GM12874 (cell line): Measurements from ENCODE around the gene UBL4A.

Experiments used
- CTCF ChIP-seq: IDR thresholded peaks from 2 replicates; pipeline ENCODE4 v1.5.1; 2011; ENCODE audit warnings: low read depth, mild to moderate bottlenecking, control low read depth, low read length, moderate library complexity; ENCODE audit not compliant: insufficient read depth

Gene UBL4A

GRCh38 chrX:154457491-154458115 is 28.8 kb downstream of the UBL4A start:
- TF ChIP-seq CTCF, result no peak

GRCh38 chrX:154452823-154453222 is 33.6 kb downstream of the UBL4A start:
- no peak for TF ChIP-seq CTCF

GRCh38 chrX:154450312-154450711 is 36.1 kb downstream of the UBL4A start:
- TF ChIP-seq CTCF, result no peak

GRCh38 chrX:154449618-154450017 is 36.8 kb downstream of the UBL4A start:
- TF ChIP-seq CTCF, result no peak

GRCh38 chrX:154448484-154448883 is 37.9 kb downstream of the UBL4A start:
- TF ChIP-seq CTCF, result no peak

GRCh38 chrX:154446430-154446829 is 40.0 kb downstream of the UBL4A start:
- no peak for TF ChIP-seq CTCF

GRCh38 chrX:154445776-154446175 is 40.6 kb downstream of the UBL4A start:
- no peak for TF ChIP-seq CTCF
